Lower lobe of right lung (tissue), 2 donors: ENCODE results near the gene MSANTD4. TPM values are rescaled to one million over a fixed set of nuclear protein-coding genes. Genes with fewer than 3 reads are reported as not detected.
"Not testable (repeated sequence)": the region's sequence is repeated elsewhere in the genome, so short reads cannot be mapped to it uniquely, and the experiment has no call there.

Source experiments
- ATAC-seq, 2 donors: fragments of 200-7000 bp; cut with Tn5 transposase; one replicate each; pipeline ENCODE4 v1.9.1; 2020 to 2022; ENCODE audit warnings: mild to moderate bottlenecking in 2 of 2, moderate library complexity in 2 of 2
- DNase-seq: peaks from one replicate; pipeline ENCODE4 v3.0.0-alpha.2; 2020
- H3K27ac ChIP-seq: fragments of 200-600 bp; one replicate; pipeline ENCODE4 v1.8.0; 2022
- H3K27me3 ChIP-seq: fragments of 200-600 bp; one replicate; pipeline ENCODE4 v1.8.0; 2022; ENCODE audit warnings: low read depth
- H3K36me3 ChIP-seq: fragments of 200-600 bp; one replicate; pipeline ENCODE4 v1.8.0; 2022; ENCODE audit warnings: mild to moderate bottlenecking
- H3K4me1 ChIP-seq: fragments of 200-600 bp; one replicate; pipeline ENCODE4 v1.8.0; 2022
- H3K4me3 ChIP-seq: fragments of 200-600 bp; one replicate; pipeline ENCODE4 v1.8.0; 2022; ENCODE audit warnings: mild to moderate bottlenecking
- H3K9me3 ChIP-seq: fragments of 200-600 bp; one replicate; pipeline ENCODE4 v1.8.0; 2022
- intact Hi-C: fragments of 100-400 bp; cut with DNase I; formaldehyde crosslinking; loops from one replicate; pipeline ENCODE4 v1.11.0; 2022
- total RNA-seq: library from RNA; stranded (reverse); fragmentation: NEBNext Ultra II Directional; extraction: Animal tissue kit (Norgen Biotek cat#: 25700); gene quantifications from one replicate; pipeline ENCODE4 v1.2.1, GENCODE V29; 2021
- TF ChIP-seq, protein P1 (sequence below): fragments of 200-600 bp; IDR thresholded peaks from one replicate; pipeline ENCODE4 v1.8.0; 2022; ENCODE audit warnings: antibody characterized with exemption, mild to moderate bottlenecking
- donor health status: DM: no; HTN: yes; CAD: no; lungs with severe emphysema.

The MSANTD4 gene
- total RNA-seq, 1 donor from 2014 or later, result 19.6 TPM

DNA sequence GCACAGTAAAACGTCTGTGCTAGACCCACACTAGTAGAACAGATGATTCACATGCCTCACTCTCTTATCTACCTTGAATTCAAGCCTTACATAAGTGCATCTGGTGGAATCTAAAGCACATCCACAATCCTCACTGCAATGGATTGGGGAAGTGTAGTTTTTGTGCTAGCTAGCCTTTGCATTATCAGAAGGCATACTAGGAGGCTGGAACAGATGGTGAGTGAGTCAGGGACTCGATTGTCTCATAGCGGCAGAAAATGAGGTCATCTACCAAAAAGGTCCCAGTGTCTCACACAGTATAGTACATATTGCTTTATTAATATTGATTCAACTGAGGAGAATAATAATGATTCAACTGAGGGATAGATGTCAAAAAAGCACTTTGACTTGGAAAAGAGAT, 9.3 kb downstream of the MSANTD4 start:
- ATAC-seq (no peak), DNase-seq (no peak)
- no peak overlapping the region for H3K27ac ChIP-seq
- peaks cover 5% of the 10 kb centered on the region for H3K4me1 ChIP-seq
- TF ChIP-seq, protein P1, sequence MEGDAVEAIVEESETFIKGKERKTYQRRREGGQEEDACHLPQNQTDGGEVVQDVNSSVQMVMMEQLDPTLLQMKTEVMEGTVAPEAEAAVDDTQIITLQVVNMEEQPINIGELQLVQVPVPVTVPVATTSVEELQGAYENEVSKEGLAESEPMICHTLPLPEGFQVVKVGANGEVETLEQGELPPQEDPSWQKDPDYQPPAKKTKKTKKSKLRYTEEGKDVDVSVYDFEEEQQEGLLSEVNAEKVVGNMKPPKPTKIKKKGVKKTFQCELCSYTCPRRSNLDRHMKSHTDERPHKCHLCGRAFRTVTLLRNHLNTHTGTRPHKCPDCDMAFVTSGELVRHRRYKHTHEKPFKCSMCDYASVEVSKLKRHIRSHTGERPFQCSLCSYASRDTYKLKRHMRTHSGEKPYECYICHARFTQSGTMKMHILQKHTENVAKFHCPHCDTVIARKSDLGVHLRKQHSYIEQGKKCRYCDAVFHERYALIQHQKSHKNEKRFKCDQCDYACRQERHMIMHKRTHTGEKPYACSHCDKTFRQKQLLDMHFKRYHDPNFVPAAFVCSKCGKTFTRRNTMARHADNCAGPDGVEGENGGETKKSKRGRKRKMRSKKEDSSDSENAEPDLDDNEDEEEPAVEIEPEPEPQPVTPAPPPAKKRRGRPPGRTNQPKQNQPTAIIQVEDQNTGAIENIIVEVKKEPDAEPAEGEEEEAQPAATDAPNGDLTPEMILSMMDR, result no peak
- no peaks in the 10 kb centered on the region for H3K9me3 ChIP-seq
- no peak overlapping the region for H3K4me3 ChIP-seq
- no peaks in the 10 kb centered on the region for H3K27me3 ChIP-seq
- intact Hi-C loops, result no loop called here
- peaks cover 29% of the 10 kb centered on the region for H3K36me3 ChIP-seq

DNA sequence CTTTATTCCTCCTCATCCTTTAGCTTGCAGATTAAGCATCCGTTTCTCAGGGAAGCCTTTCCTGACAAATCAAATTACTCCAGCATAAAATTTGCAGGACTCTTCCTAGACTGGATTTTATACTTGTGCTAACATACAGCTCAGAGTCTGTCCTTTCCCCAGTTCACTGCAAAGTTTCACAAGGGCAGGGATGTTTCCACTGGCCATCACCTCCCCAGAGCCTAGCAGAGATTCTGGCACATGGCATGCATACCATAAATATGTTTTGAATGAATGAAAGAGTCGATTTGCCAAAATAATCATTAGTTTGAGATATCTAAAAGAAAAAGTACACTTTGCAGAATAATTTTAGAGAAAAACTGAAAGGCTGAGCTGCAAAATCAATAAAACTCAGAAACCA, 10.6 kb downstream of the MSANTD4 start:
- no peaks in the 10 kb centered on the region for H3K9me3 ChIP-seq
- peaks cover 29% of the 10 kb centered on the region for H3K36me3 ChIP-seq
- ATAC-seq (no peak), DNase-seq (no peak)
- no peak overlapping the region for H3K27ac ChIP-seq
- H3K27me3 ChIP-seq, result no peaks in the 10 kb centered on the region
- H3K4me3 ChIP-seq, result no peak overlapping the region
- TF ChIP-seq, protein P1, result no peak
- intact Hi-C loops, result no loop called here
- peaks cover 5% of the 10 kb centered on the region for H3K4me1 ChIP-seq

GRCh38 chr11:106003094-106003493, 18.9 kb downstream of the MSANTD4 start:
- H3K9me3 ChIP-seq, H3K4me3 ChIP-seq, H3K27me3 ChIP-seq, ATAC-seq, H3K36me3 ChIP-seq, H3K27ac ChIP-seq, H3K4me1 ChIP-seq, DNase-seq, intact Hi-C loops: not testable (repeated sequence)

GRCh38 chr11:106001304-106002012, 20.6 kb downstream of the MSANTD4 start:
- peaks cover 3% of the 10 kb centered on the region for H3K9me3 ChIP-seq
- ATAC-seq, result no peak
- TF ChIP-seq, protein P1, result no peak
- H3K27me3 ChIP-seq, result no peaks in the 10 kb centered on the region
- no peaks in the 10 kb centered on the region for H3K4me1 ChIP-seq
- peaks cover 4% of the 10 kb centered on the region for H3K36me3 ChIP-seq
- no peak overlapping the region for H3K4me3 ChIP-seq
- intact Hi-C loops, result no loop called here
- no peak overlapping the region for H3K27ac ChIP-seq
- DNase-seq, result no peak

- Histone ChIP-seq H3K27me3 (no peaks in the 10 kb centered on the region), H3K9me3 (no peaks in the 10 kb centered on the region), H3K4me3 (no peak overlapping the region), H3K36me3 (peaks cover 13% of the 10 kb centered on the region), H3K27ac (no peak overlapping the region), H3K4me1 (no peaks in the 10 kb centered on the region)
- TF ChIP-seq, protein P1, result no peak
- DNase-seq, result no peak
- intact Hi-C loops, result no loop called here
- ATAC-seq, result no peak
Observed at GRCh38 chr11:105991888-105992287, 30.2 kb downstream of the MSANTD4 start.

DNA sequence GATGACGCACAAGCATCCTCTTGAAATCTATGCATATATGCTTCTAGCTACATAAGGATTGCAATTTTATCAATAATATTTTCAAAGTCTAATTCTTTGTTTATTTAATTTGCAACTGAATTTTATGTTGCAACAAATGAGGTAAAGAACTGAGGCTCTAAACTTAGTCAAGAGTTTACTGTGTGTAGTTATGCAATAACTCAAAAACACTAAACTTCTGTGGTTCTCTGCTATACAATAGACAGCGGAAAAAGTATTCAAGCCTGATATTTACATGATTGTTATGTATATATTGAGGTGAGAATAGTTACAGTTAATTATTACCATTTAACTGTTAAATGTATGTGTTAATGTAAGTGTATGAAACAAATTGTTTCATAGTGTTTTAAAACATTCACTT, 32.9 kb downstream of the MSANTD4 start:
- H3K4me3 ChIP-seq, result no peak overlapping the region
- no peaks in the 10 kb centered on the region for H3K36me3 ChIP-seq
- DNase-seq (no peak), ATAC-seq (no peak)
- H3K27me3 ChIP-seq, result no peaks in the 10 kb centered on the region
- H3K27ac ChIP-seq, result no peak overlapping the region
- H3K4me1 ChIP-seq, result no peaks in the 10 kb centered on the region
- H3K9me3 ChIP-seq, result no peaks in the 10 kb centered on the region
- intact Hi-C loops, result no loop called here
- TF ChIP-seq, protein P1, result no peak
